HL-60 (cell line): ENCODE measurements around the gene JAKMIP1.

Experiments used
- DNase-seq, 2 experiments: peaks; one replicate each; pipeline ENCODE4 v3.0.0-alpha.2; 2010 to 2020; ENCODE audit warnings: low read depth in 1 of 2, low spot score in 1 of 2
- H3K27ac ChIP-seq: fragments of 250-450 bp; sonication (Bioruptor Pico); replicated peaks from 2 replicates; pipeline ENCODE4 v1.5.1; 2020; ENCODE audit warnings: mild to moderate bottlenecking, moderate library complexity
- H3K27me3 ChIP-seq: fragments of 250-450 bp; sonication (Bioruptor Pico); 2 replicates; pipeline ENCODE4 v1.5.1; 2021; ENCODE audit warnings: mild to moderate bottlenecking, moderate library complexity; ENCODE audit not compliant: insufficient read depth, poor library complexity, severe bottlenecking
- H3K4me3 ChIP-seq: replicated peaks from 2 replicates; pipeline ENCODE4 v1.5.1; 2011; ENCODE audit warnings: mild to moderate bottlenecking, control low read depth, low read length; ENCODE audit not compliant: insufficient read depth
- GABPA ChIP-seq: IDR thresholded peaks from 2 replicates; pipeline ENCODE4 v1.6.1; 2012; ENCODE audit warnings: low read depth
- POLR2AphosphoS5 ChIP-seq: IDR thresholded peaks from 2 replicates; pipeline ENCODE4 v1.6.1; 2012; ENCODE audit warnings: low read depth
- SPI1 ChIP-seq: IDR thresholded peaks from 2 replicates; pipeline ENCODE4 v1.6.1; 2012; ENCODE audit warnings: low read depth, mild to moderate bottlenecking, borderline replicate concordance
- TF ChIP-seq, protein P1 (sequence below): IDR thresholded peaks from 2 replicates; pipeline ENCODE4 v1.6.1; 2012; ENCODE audit warnings: low read depth; ENCODE audit not compliant: insufficient replicate concordance
- TF ChIP-seq, protein P2 (sequence below): IDR thresholded peaks from one replicate; pipeline ENCODE4 v1.5.1; 2011; ENCODE audit warnings: low read length, control low read depth, inconsistent platforms; ENCODE audit not compliant: insufficient read depth

Gene JAKMIP1

DNA sequence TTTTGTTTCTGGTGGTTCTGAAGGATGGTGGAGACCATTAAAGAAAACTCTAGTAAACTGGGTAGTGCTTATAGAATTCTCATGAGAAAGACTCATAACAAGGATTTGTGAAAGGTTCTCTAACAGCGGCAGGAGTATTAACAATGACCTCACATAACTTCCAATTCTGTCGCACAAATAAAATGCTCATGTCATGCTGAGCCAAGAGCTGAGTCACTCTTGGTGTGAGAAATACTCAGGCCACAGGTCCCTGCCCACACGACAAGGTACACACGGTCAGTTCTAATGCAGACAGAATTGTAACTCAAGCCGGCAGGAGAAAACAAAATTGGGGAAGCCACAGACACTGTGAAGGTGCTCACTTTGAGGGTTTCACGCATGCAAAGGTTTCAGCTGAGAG is 147.7 kb downstream of the JAKMIP1 start:
- DNase-seq = no peak
- Histone ChIP-seq H3K27me3 (no peaks in the 10 kb centered on the region), H3K27ac (no peak overlapping the region), H3K4me3 (no peak overlapping the region)
- TF ChIP-seq, protein P1, sequence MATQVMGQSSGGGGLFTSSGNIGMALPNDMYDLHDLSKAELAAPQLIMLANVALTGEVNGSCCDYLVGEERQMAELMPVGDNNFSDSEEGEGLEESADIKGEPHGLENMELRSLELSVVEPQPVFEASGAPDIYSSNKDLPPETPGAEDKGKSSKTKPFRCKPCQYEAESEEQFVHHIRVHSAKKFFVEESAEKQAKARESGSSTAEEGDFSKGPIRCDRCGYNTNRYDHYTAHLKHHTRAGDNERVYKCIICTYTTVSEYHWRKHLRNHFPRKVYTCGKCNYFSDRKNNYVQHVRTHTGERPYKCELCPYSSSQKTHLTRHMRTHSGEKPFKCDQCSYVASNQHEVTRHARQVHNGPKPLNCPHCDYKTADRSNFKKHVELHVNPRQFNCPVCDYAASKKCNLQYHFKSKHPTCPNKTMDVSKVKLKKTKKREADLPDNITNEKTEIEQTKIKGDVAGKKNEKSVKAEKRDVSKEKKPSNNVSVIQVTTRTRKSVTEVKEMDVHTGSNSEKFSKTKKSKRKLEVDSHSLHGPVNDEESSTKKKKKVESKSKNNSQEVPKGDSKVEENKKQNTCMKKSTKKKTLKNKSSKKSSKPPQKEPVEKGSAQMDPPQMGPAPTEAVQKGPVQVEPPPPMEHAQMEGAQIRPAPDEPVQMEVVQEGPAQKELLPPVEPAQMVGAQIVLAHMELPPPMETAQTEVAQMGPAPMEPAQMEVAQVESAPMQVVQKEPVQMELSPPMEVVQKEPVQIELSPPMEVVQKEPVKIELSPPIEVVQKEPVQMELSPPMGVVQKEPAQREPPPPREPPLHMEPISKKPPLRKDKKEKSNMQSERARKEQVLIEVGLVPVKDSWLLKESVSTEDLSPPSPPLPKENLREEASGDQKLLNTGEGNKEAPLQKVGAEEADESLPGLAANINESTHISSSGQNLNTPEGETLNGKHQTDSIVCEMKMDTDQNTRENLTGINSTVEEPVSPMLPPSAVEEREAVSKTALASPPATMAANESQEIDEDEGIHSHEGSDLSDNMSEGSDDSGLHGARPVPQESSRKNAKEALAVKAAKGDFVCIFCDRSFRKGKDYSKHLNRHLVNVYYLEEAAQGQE = no peak
- TF ChIP-seq GABPA (no peak), SPI1 (no peak), POLR2AphosphoS5 (no peak)
- TF ChIP-seq, protein P2, sequence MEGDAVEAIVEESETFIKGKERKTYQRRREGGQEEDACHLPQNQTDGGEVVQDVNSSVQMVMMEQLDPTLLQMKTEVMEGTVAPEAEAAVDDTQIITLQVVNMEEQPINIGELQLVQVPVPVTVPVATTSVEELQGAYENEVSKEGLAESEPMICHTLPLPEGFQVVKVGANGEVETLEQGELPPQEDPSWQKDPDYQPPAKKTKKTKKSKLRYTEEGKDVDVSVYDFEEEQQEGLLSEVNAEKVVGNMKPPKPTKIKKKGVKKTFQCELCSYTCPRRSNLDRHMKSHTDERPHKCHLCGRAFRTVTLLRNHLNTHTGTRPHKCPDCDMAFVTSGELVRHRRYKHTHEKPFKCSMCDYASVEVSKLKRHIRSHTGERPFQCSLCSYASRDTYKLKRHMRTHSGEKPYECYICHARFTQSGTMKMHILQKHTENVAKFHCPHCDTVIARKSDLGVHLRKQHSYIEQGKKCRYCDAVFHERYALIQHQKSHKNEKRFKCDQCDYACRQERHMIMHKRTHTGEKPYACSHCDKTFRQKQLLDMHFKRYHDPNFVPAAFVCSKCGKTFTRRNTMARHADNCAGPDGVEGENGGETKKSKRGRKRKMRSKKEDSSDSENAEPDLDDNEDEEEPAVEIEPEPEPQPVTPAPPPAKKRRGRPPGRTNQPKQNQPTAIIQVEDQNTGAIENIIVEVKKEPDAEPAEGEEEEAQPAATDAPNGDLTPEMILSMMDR = no peak

- H3K4me3 ChIP-seq = no peak overlapping the region
- TF ChIP-seq, protein P2 = no peak
- TF ChIP-seq, protein P1 = no peak
- TF ChIP-seq GABPA (no peak), POLR2AphosphoS5 (no peak), SPI1 (no peak)
- no peak for DNase-seq
- H3K27me3 ChIP-seq = no peaks in the 10 kb centered on the region
- no peak overlapping the region for H3K27ac ChIP-seq
Observed at GRCh38 chr4:6050551-6050950, 149.8 kb downstream of the JAKMIP1 start.

DNA sequence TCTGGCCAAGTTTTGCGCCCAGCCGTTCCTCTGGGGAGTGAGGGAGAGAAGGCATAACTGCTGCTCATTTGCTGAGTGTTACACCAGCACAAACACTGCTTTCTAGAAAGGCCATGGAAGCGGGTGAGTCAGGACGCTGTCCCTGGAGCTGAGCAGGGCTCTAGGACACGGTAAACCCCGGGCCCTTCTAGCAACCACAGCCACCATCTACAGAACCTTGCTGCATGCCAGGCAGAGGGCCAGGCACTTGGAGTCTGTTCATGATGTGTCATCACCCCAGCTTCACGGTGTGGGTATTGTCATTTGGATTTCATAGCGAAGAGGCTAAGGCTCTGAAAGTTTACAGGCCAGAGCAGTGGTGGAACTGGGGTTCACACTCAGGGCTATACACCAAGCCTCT is 150.4 kb downstream of the JAKMIP1 start:
- TF ChIP-seq, protein P1 = no peak
- TF ChIP-seq, protein P2 = no peak
- TF ChIP-seq GABPA (no peak), SPI1 (no peak), POLR2AphosphoS5 (no peak)
- no peak for DNase-seq
- Histone ChIP-seq H3K27me3 (no peaks in the 10 kb centered on the region), H3K27ac (no peak overlapping the region), H3K4me3 (no peak overlapping the region)
